GM18505 (cell line): ENCODE measurements around the gene VANGL1.

Source experiments
- ATAC-seq: cut with Tn5 transposase; IDR thresholded peaks from one replicate; pipeline ENCODE4 v1.9.1; 2021; ENCODE audit not compliant: unreplicated experiment
- POLR2A ChIP-seq: IDR thresholded peaks from 4 replicates; pipeline ENCODE4 v1.6.1; 2011; ENCODE audit warnings: borderline replicate concordance; ENCODE audit not compliant: insufficient read depth, insufficient read length; ENCODE audit errors: extremely low read depth

The VANGL1 gene

DNA sequence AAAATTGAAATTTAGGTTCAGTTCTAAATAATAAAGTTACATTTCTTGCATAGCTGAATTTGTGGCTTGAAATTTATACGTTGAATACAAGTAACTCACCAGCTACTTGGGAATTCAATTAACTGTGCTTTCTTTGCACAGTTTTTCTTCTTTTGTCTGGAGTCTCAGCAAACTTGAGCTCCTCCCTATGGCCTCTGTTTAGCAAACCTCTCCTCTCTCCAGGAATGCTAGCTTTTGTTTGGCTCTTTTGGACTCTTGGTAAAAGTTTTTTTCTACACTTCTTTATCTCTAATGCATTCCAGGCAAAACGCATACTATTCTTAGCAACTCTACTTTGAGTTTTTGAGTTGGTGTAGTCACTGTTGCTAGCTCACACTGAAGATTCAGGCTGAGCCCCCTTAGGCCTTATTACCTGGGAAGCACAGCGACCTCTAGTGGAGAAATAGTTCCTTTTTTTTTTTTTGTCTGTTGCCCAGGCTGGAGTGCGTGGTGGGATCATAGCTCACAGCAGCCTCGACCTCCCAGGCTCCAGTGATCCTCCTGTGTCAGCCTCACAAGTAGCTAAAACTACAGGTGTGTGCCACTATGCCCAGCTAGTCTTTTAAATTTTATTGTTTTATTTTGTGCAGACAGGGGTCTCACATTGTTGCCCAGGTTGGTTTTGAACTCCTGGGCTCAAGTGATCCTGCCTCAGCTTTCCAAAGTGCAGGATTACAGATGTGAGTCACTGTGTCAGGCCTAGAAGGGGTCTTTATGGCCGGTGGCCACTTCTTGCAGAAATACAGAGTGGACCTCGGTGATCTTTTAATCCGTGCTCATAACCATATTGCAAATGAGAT lies 65.0 kb downstream of the VANGL1 start:
- peak; percentile 58 for ATAC-seq
- TF ChIP-seq POLR2A = no peak

DNA sequence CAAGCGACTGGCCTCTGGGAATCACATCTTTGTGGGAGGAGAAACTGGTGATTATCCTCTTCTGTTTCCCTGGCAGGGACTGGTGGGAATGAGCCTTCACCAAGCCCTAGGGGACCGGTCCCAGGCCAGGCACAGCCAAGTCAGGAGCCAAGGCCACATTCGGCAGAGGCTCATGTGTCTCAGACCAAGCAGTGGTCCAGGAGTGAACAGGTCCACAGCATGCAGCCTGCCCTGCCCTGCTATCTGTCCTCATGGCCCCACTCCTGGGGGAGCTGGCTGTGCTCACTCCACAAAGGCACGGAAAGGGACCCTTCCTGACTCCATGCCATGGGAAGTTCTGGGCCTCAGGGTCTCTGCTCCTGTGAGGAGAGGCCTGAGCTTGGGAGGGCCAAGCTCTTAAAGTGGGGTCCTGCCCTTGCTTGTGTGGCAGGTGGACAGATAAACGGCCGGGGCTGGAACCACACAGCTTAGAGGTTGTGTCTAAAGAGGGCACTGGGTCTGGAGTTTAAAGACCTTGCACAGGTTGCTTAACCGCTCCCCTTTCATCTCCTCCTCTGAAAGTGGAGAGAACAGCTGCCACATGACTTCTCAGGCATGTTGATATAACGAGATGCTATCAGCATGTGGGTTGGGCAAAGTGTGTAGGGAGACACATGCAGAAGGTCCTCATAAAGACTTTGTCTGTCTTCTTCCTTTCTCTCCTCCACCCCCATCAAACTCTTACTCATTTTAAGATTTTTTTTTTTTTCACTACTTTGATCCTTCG lies 69.3 kb downstream of the VANGL1 start:
- ATAC-seq = no peak
- TF ChIP-seq POLR2A = no peak

DNA sequence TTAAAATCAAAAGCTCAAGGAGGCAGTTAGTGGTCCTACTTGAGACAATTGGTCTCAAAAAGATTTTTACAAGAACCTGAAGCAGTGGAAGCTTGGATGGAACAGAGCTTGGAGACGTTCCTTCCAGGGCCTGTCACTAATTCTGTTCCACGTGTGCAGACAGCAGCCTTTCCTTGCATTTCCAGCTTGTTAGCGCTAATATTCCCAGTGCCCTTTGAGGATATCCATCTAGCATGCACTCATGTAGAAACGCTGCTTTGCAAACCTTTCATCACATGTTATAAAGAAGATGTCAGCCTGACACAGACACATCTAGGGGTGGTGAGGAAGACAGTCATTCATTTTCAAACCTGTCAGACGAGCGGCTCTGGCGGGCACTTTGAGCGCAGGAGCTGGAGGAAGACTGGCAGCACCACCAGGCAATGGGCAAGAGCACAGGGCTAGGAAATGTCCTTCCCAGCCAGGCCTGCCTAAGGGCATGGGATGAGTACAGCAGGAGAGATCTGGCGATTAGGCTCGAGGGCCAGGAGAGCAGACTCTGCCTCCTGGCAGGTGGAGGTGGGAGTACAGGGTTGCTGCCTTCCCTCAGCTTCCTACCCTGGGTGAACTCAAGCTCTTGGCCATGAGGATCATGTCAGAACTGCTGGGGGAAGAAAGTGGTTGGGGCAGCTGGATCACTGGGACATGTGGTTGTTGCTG lies 71.3 kb downstream of the VANGL1 start:
- no peak for ATAC-seq

DNA sequence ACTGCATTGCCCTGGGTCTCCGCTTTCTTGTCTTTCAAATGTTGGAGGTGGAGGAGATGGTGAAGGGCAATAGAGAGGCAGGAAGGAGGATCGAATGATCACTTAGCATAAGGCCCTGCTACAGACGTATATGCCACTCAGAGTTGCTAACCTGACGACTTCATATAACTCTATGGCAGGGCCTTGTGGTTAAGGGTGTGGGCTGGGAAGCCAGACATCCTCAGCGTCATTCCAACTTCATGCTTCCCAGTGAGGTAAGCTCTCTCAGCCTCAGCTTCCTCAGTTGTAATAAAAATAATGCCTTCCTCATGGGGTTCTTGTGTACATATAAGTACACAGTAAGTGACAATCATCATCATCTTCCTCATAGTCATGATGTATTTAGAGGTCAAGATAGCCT lies 72.1 kb downstream of the VANGL1 start:
- ATAC-seq = no peak
- no peak for TF ChIP-seq POLR2A

More for the DNA sequence above, 71.3 kb downstream of the VANGL1 start:
- TF ChIP-seq POLR2A = no peak

DNA sequence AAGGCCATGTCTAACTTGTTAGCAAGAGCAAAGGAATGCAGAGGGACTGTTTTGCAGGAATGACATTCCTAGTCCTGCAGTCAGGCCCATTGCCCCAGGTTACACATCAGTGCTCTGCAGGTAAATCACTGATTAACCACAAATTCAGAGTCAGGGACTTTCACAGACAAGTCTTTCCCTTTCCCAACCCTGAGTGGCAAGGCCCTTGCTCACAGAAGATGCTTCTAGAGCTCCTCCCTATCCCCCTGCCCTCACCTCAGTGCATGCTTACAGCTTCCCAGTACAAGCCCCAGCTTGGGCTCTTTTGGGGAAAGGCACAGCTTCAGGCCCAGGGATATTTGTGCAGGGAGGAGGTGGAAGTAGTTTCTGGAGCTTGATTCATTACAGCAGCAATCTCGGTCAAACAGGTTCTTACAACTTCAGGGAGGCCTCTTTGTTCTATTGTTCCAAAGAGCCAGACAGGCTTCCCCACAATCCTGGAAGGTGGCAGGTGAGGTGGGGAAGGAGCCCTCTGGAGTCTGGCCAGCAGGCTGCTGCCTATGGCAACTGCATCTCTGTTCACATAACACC lies 72.9 kb downstream of the VANGL1 start:
- no peak for ATAC-seq
- no peak for TF ChIP-seq POLR2A

DNA sequence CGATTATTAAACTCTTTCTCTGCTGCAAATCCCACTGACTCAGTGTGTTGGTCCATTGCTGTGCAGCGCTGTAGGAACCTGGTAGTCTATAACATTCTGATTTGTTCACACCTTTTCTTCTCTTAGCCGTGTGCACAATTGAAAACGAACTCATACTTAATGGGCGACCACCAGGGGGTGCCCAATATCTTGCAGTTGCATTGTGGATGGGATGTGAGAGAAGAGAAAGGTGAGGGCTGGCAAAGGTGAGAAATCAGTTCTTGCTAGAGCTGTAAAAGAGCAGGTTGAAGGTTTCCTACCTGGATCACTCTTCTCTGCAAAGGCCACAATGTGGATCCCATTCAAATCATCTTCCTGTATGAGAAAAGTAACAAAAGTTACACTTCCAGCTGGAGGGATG lies 75.8 kb downstream of the VANGL1 start:
- no peak for ATAC-seq
- no peak for TF ChIP-seq POLR2A

DNA sequence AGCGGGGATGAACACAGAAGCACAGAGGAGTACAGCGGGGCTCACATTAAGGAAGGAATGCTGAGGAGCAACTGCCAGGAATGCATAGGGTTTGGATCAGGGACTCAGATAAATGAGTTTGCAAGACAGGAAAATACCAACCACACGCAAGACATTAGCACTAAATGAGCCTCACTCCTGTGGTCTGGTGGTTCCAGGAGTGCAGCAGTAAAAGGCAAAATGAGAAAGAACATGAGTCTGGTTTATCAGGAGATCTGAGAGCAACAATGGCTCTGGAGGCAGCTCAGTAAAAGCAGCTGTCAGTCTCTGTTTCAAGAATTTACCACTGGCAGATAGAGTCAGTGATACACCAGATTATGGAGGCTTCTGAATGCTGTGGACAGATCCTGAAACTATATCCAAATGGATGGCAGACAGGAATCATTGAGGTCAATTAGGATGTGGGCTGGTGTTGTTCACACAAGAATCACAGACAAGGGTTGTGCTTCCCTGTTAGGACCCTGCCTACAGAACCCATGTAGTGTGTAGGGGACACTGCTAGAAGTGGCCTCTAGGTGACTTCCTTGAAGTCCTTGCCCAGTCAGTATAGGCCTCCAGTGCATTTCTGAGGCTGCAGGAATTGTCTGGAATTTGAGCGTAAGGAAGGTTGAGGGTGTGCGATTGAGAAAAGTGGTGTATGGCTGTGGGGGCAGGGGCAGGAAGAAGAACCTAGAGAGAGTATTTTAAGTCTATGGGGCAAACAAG lies 76.4 kb downstream of the VANGL1 start:
- no peak for ATAC-seq
- no peak for TF ChIP-seq POLR2A

DNA sequence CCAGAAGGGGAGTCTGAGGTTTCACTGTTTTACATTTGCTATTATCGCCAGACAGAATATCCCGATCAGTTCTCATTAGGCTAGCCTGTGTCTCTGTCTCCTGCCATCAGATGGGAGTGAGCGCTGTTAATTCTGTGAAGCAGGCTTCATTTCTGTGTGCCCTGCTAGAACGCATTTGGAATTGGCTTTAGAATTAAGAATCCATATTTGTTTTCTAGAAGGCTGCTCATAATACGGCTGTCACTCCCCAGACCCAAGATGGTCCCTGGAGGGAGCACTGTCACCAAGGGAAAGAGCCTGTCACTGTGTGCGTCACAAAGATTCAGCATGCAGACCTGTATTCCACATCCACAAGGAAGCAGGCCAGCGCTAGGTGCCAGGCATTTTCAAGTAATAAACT lies 77.5 kb downstream of the VANGL1 start:
- ATAC-seq = no peak
- no peak for TF ChIP-seq POLR2A

DNA sequence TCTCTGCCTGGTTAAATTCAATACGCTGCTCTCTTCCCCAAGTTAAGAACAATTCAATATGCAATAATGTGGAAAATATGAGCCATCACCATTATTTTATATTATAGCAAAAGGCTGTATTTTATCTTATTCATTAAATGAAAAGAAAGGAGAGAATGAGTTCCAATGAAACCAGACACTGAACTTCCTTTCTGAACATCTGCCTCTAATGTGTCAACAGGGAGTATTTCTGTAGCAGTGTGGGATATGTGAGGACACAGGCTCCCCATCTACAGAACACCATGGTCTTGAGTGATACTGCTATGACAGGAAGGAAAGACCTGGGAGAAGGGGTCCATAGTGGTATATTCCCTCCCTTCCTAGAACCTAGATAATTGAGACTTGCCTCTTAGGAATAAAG lies 80.5 kb downstream of the VANGL1 start:
- no peak for TF ChIP-seq POLR2A
- no peak for ATAC-seq

DNA sequence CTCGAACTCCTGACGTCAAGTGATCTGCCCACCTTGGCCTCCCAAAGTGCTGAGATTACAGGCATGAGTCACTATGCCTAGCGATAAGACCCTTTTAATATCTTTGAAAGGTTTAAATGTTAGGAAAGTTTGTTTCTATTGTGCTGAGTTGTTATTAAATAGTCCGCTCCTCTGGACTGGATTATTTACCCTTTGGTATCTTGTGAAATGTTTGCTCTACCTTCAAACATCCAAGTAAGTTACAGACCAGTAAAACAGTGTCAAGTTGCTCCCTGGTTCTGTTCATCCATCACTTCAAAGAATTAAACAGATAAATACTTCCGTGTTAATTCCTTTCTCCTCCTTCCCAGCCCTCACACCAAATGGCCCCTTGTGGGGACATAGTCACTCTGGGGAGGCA lies 82.0 kb downstream of the VANGL1 start:
- no peak for ATAC-seq
- TF ChIP-seq POLR2A = no peak

DNA sequence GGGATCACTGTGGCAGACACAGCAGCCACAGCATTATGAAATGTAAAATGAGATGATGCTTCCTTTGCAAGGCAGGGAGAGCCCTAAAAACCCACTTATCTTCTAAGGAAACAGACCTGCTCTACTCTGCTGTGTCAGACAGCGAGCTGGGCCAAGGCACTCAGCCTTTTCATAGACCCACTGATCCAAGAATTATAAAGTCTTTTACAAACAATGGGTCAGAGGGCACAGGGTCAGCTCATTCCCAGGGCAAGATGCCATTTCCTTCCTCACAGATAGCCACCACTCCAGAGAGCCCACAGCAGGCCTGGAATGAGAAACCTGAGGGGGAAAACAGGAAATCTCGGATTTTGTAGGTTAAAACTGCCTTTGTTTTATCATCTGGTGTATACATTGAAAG lies 83.8 kb downstream of the VANGL1 start:
- ATAC-seq = no peak
- TF ChIP-seq POLR2A = no peak

DNA sequence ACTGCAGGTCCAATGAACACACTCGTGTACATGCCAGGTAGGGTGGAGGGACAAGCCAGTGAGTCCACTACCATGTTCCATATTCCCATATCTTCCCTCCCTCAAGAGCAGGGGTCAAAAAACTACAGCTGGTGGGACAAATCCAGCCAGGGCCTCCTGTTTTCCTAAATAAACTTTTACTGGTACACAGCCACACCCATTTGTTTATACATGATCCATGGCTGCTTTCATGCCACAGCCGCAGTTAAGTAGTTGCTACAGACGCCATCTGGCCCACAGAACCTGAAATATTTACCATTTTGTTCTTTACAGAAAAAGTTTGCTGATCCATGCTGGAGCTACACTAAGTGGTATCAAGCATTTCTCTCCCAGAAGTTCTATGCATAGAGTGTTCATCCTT lies 84.4 kb downstream of the VANGL1 start:
- no peak for TF ChIP-seq POLR2A
- no peak for ATAC-seq
